Stimulated activated CD8-positive, alpha-beta memory T cell treated with anti-CD3 and anti-CD28 coated beads, Interleukin-4, amount 100 ng/mL, for 24 hours (primary cell): ENCODE measurements around the gene SLC51A.
"Not testable (repeated sequence)": the region's sequence is repeated elsewhere in the genome, so short reads cannot be mapped to it uniquely, and the experiment has no call there.

Source experiments
- DNase-seq: peaks from one replicate; pipeline ENCODE4 v3.0.0-alpha.2; 2020; ENCODE audit warnings: low read depth

SLC51A gene

GRCh38 chr3:196241704-196242103 is 25.4 kb downstream of the SLC51A start:
- no peak for DNase-seq

DNA sequence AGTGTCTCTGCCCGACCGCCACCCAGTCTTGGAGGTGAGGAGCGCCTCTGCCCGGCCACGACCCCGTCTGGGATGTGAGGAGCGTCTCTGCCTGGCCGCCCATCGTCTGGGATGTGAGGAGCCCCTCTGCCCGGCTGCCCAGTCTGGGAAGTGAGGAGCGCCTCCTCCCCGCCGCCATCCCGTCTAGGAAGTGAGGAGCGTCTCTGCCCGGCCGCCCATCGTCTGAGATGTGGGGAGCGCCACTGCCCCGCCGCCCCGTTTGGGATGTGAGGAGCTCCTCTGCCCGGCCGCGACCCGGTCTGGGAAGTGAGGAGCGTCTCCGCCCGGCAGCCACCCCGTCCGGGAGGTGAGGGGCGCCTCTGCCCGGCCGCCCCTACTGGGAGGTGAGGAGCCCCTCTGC is 27.8 kb downstream of the SLC51A start:
- DNase-seq: not testable (repeated sequence)

DNA sequence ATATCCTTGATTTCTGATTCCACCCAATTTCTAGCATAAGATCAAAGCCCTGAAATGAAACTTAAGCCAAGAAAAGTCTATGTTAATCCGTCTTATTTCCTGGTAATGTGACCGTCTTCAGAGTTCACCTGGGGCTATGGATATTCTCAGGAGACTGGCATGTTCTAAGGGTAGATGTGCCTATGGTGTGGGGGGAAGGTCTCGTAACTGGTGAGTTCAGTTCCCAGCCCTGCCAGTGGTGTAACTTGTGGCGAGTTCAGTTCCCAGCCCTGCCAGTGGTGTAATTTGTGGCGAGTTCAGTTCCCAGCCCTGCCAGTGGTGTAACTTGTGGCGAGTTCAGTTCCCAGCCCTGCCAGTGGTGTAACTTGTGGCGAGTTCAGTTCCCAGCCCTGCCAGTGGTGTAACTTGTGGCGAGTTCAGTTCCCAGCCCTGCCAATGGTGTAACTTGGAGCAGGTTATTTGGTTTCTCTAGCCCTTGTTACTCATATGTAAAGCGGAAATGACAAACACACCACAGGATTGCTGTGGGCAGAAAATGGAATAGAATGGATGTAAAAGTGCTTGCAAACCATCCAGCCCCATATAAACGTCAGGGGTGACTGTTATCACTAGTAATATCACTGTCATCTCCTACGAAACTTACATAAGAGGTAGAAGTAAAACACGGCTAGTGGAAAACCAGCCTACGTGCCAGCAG is 30.4 kb downstream of the SLC51A start:
- no peak for DNase-seq

- no peak for DNase-seq
Observed at GRCh38 chr3:196251918-196252317, 35.6 kb downstream of the SLC51A start.

DNA sequence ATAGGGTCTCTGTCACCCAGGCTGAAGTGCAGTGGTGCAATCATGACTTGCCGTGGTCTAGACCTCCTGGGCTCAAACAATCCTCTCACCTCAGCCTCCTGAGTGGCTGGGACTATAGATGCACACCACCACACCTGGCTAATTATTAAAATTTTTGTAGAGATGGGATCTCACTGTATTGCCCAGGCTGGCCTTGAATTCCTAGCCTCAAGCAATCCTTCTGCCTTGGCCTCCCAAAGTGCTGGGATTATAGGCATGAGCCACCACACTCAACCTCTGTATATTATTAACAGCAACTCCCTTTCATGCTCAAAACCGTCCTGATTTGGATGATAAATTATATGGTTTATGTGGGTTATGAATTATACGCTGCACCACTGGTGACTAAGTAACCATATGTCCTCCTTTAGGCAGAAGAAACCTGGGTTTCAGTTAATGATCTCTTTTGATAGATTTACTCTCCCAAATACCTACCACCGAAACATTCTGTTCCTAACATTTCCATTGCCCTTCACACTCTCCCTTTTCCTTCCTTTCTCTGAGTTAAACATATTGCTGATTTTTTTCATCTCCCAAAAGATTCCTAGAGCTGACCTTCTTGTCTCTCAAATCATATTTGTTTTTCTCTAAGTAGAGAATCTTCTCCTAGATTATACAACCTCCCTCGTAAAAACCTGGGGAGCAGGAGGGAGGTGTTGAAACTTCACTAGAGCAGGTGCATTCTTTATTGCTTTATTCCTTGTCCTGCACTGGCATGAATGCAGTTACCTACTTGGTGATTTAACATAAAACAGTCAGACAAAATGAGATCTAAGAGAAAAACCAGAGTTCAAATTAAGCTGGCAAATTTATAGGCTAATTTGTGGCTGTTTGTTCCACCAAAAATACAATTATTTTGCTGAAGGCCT is 38.3 kb downstream of the SLC51A start:
- no peak for DNase-seq

DNA sequence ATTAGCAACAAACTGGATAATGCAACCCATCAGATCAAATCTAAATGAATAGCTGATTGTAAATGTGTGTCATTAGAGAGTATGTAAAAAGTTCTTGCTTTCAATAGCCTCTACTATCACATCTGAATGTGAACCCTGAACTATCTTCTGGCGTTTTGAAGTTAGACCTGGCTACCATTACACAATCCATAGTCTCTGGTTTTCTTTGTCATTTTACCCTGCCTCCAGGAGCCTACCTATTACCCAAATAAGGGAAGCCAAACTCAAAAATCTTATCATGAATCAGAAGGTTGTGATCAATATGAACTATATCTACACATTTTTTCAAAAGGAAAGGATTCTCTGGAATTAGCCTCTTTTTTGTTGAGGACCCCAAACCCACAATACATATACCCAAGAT is 39.4 kb downstream of the SLC51A start:
- DNase-seq: no peak

DNA sequence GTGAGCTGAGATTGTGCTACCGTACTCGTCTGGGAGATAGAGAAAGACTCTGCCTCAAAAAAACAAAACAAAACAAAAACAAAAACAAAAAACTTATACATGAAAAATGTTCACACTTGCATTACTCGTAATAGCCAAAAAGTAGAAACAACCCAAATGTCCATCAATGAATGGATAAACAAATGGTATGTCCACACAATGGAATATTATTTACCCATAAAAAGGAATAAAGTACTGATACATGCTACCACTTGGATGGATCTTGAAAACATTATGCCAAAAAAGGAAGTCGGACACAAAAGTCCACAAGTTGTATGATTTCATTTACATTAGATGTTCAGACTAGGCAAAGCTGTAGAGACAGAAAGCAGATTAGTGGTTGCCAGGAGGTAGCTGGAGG is 44.5 kb downstream of the SLC51A start:
- no peak for DNase-seq

DNA sequence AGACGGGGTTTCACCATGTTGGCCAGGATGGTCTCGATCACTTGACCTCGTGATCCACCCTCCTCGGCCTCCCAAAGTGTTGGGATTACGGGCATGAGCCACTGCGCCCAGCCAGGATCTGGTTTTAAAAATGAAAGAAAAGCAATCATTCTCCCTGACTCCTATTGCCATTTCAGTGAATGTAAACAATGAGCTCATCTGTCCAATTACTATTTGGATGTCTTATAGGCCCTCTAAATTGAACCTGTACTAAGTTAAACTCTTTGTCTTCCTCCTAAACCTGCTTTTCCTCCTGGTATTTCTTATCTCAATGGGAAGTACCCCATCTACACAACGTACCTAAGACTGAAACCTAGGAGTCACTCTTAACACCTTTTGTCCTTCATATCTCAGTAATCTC is 47.5 kb downstream of the SLC51A start:
- DNase-seq: no peak

GRCh38 chr3:196268284-196269163 is 52.2 kb downstream of the SLC51A start:
- DNase-seq: no peak

DNA sequence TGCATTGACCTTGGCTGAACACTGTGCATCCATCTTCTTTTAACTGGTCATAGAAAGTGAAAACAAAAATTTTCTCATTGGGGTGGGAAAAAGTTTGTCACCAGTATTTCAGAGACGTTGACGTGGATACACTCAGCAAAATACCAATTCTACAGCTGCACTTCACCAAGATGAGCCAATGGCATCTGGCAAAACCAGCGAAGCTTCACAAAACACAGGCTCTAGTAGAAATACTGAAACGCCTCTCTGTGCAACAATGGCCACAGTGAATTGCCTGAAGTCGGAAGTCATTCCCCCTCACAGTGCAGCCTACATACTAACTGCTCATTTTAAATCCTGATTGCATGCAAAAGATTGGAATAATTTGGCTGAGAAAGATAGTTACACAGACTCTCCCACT is 54.2 kb downstream of the SLC51A start:
- no peak for DNase-seq

- no peak for DNase-seq
Observed at GRCh38 chr3:196272826-196273225, 56.5 kb downstream of the SLC51A start.

GRCh38 chr3:196273655-196274054 is 57.3 kb downstream of the SLC51A start:
- DNase-seq: no peak

GRCh38 chr3:196274585-196274984 is 58.3 kb downstream of the SLC51A start:
- peak; percentile 27 for DNase-seq

GRCh38 chr3:196275126-196275525 is 58.8 kb downstream of the SLC51A start:
- no peak for DNase-seq

GRCh38 chr3:196280689-196281440 is 64.5 kb downstream of the SLC51A start:
- no peak for DNase-seq

- no peak for DNase-seq
Observed at GRCh38 chr3:196281962-196282361, 65.6 kb downstream of the SLC51A start.
